Effector memory CD4-positive, alpha-beta T cell (primary cell): ENCODE data around the gene CD247.
A peak's percentile ranks its signal among the peaks of the same experiment; 100 is the strongest.

Source experiments
- DNase-seq, 3 donors: peaks; one replicate each; pipeline ENCODE4 v3.0.0-alpha.2; 2020
- H3K27ac ChIP-seq: 2 replicates; pipeline ENCODE4 v1.7.0; 2013; ENCODE audit warnings: mild to moderate bottlenecking, low read length, moderate library complexity; ENCODE audit not compliant: insufficient read depth, poor library complexity, severe bottlenecking
- H3K27me3 ChIP-seq: replicated peaks from 2 replicates; pipeline ENCODE4 v1.7.0; 2013; ENCODE audit warnings: mild to moderate bottlenecking, low read length; ENCODE audit not compliant: insufficient read depth, control insufficient read depth, poor library complexity, severe bottlenecking
- H3K36me3 ChIP-seq: 2 replicates; pipeline ENCODE4 v1.7.0; 2013; ENCODE audit warnings: mild to moderate bottlenecking, low read length, moderate library complexity; ENCODE audit not compliant: control insufficient read depth, insufficient read depth
- H3K4me1 ChIP-seq: 2 replicates; pipeline ENCODE4 v1.7.0; 2013; ENCODE audit warnings: low read length, mild to moderate bottlenecking; ENCODE audit not compliant: control insufficient read depth, insufficient read depth, poor library complexity, severe bottlenecking
- H3K4me3 ChIP-seq: 2 replicates; pipeline ENCODE4 v1.7.0; 2013; ENCODE audit warnings: low read length, low read depth, mild to moderate bottlenecking; ENCODE audit not compliant: insufficient read depth, poor library complexity, severe bottlenecking
- H3K9me3 ChIP-seq: 2 replicates; pipeline ENCODE4 v1.7.0; 2013; ENCODE audit warnings: mild to moderate bottlenecking, low read length, moderate library complexity; ENCODE audit not compliant: control insufficient read depth

The CD247 gene

GRCh38 chr1:167454894-167455785, 63.2 kb downstream of the CD247 start:
- H3K36me3 ChIP-seq, result peaks cover 4% of the 10 kb centered on the region
- no peaks in the 10 kb centered on the region for H3K27me3 ChIP-seq
- peaks cover 55% of the 10 kb centered on the region for H3K4me1 ChIP-seq
- peak; percentile 76 to 81 (median 77) for DNase-seq
- peak overlapping the region; percentile 66 for H3K4me3 ChIP-seq
- H3K9me3 ChIP-seq, result no peaks in the 10 kb centered on the region
- peak overlapping the region; percentile 99 for H3K27ac ChIP-seq

DNA sequence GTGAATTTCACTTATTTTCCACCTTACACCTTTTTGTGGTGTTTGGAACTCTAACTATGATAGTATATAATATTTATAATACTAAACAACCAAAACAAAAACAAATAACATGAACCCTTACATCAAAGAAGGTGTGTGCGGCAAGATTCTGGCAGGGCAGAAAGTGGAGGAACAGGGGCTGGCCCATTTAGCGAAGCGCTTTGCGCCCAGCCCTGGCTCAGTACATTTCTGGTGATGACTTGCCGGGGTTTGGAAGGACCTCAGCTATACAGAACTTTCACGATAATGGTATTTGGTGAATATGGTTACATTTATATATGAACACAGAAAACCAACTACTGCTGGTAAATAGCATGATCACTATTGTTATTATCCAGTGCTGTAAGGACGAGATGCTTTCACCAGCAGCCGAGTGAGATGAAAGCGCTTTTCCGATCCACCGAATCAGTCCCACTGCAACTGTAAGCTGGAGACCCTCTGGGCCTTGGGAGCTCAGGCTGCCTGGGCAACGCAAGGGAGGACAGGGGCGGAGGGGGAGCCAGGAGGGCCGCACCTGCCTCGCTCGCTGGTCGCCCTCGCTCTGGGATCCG, 63.9 kb downstream of the CD247 start:
- H3K9me3 ChIP-seq, result no peaks in the 10 kb centered on the region
- DNase-seq, result peak in 1 of 3 donors; percentile 16
- H3K27ac ChIP-seq, result peak overlapping the region; percentile 99
- H3K4me3 ChIP-seq, result peak overlapping the region; percentile 66
- H3K36me3 ChIP-seq, result peaks cover 4% of the 10 kb centered on the region
- H3K27me3 ChIP-seq, result no peaks in the 10 kb centered on the region
- H3K4me1 ChIP-seq, result peaks cover 58% of the 10 kb centered on the region

DNA sequence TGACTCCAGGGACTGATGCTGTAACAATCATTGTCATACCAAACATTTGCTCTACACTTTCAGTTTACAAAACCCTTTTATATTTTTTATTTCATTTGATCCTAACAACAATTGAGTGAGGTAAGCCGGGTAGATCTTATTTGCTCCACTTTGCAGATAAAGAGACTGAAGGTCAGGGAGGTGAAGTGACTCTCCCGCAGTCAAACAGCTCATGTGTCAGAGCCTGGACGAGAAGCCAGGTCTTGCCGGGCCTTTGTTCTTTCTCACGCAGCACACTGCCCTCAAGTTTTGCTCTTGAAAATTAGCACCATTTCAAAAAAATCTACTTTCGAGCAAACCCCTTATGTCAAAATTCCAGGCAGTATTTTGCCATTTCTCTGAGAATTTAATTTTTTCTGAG, 65.2 kb downstream of the CD247 start:
- Histone ChIP-seq H3K4me1 (peaks cover 60% of the 10 kb centered on the region), H3K36me3 (peaks cover 1% of the 10 kb centered on the region), H3K27ac (peak overlapping the region; percentile 99), H3K4me3 (no peak overlapping the region), H3K9me3 (no peaks in the 10 kb centered on the region), H3K27me3 (no peaks in the 10 kb centered on the region)
- no peak for DNase-seq

- Histone ChIP-seq H3K27ac (peak overlapping the region; percentile 34), H3K27me3 (no peaks in the 10 kb centered on the region)
Observed at GRCh38 chr1:167452483-167452882, 65.8 kb downstream of the CD247 start.

GRCh38 chr1:167450843-167451242, 67.5 kb downstream of the CD247 start:
- Histone ChIP-seq H3K9me3 (no peaks in the 10 kb centered on the region), H3K27me3 (no peaks in the 10 kb centered on the region), H3K4me3 (no peak overlapping the region), H3K36me3 (no peaks in the 10 kb centered on the region), H3K4me1 (peaks cover 59% of the 10 kb centered on the region), H3K27ac (peak overlapping the region; percentile 67)
- no peak for DNase-seq

More at GRCh38 chr1:167452483-167452882, 65.8 kb downstream of the CD247 start:
- Histone ChIP-seq H3K4me1 (peaks cover 58% of the 10 kb centered on the region), H3K4me3 (no peak overlapping the region), H3K9me3 (no peaks in the 10 kb centered on the region), H3K36me3 (no peaks in the 10 kb centered on the region)
- DNase-seq, result no peak

DNA sequence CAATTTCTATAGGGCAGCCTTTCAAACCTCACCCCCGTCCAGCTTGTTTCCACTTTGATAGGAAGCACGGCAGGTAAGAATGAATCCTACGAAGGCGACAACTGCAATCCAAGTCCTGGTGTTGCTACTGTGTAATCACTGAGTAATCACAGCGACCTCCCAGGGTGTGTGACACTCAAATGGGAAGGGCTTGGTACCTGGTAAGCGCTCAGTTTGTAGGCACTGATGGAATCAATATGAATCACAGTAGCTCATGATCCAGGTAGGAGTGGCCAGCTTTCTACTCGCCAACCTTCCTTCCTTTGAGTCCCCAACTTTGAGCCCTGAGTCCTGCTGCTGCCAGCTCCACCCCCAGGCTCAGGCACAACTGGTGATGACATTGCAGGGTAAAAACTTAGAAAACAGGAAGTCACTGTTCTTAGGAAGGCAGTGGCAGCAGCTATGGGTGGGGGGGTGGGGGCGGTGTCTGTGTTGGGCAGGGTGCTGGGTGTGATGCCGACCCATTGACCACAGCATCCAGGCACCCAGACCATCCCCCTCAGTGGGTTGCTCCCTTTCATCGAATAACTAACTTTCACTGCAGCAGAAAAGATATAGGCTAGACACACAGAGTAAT, 70.7 kb downstream of the CD247 start:
- Histone ChIP-seq H3K27me3 (no peaks in the 10 kb centered on the region), H3K27ac (peak overlapping the region; percentile 69), H3K4me1 (peaks cover 48% of the 10 kb centered on the region), H3K36me3 (peaks cover 20% of the 10 kb centered on the region), H3K4me3 (peak overlapping the region; percentile 7), H3K9me3 (no peaks in the 10 kb centered on the region)
- peak; percentile 47 to 73 (median 61) for DNase-seq

GRCh38 chr1:167446966-167447365, 71.4 kb downstream of the CD247 start:
- DNase-seq, result no peak
- peak overlapping the region; percentile 7 for H3K4me3 ChIP-seq
- no peaks in the 10 kb centered on the region for H3K27me3 ChIP-seq
- H3K36me3 ChIP-seq, result peaks cover 20% of the 10 kb centered on the region
- H3K9me3 ChIP-seq, result no peaks in the 10 kb centered on the region
- peaks cover 50% of the 10 kb centered on the region for H3K4me1 ChIP-seq
- peak overlapping the region; percentile 69 for H3K27ac ChIP-seq

GRCh38 chr1:167443757-167444156, 74.6 kb downstream of the CD247 start:
- Histone ChIP-seq H3K36me3 (peaks cover 37% of the 10 kb centered on the region), H3K4me3 (no peak overlapping the region), H3K9me3 (no peaks in the 10 kb centered on the region), H3K27ac (peak overlapping the region; percentile 30), H3K4me1 (peaks cover 57% of the 10 kb centered on the region), H3K27me3 (no peaks in the 10 kb centered on the region)
- DNase-seq, result no peak

DNA sequence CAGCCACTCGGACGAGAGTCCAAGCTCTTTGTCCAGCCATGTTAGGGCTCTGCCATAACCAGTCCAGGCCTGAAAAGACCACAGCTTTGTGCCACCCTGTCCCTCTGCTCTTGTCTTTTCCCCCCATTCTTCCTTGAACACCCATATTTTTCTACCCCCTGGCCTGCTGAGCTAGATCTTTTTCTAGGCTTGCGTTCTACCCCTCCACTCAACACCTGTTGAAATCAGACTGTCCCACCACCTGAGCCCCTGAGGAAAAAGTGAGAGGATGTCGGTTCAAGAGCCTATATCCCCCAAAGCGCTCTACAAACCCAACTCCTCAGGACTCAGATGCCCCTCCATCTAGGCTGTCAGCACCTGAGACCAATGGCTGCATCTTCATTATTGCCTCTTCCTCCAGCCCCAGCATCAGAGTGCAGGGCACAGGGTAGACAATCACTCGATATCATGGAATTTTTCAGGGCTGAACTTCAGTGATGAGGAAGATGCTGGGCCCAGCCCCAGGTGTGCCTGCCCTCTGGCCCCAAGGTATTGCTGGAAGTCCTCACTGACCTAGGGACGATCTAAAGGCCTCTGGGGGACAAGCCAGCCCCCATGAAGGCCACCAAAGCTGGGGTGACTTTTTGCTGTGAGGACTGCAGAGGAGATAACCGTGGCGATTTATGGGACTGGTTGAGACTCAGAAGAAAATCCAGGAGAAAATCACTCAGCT, 75.3 kb downstream of the CD247 start:
- peaks cover 44% of the 10 kb centered on the region for H3K36me3 ChIP-seq
- H3K27ac ChIP-seq, result peak overlapping the region; percentile 30
- no peak overlapping the region for H3K4me3 ChIP-seq
- H3K4me1 ChIP-seq, result peaks cover 57% of the 10 kb centered on the region
- H3K9me3 ChIP-seq, result no peaks in the 10 kb centered on the region
- DNase-seq, result no peak
- H3K27me3 ChIP-seq, result no peaks in the 10 kb centered on the region
